OCI-LY1 (cell line): Measurements from ENCODE around the gene GBE1.

ENCODE experiments used
- H2AFZ ChIP-seq: fragments of 200-600 bp; sonication (generic), shearing (Covaris generic); 2 replicates; pipeline ENCODE4 v1.6.0; 2014; ENCODE audit warnings: antibody characterized with exemption, mild to moderate bottlenecking, low read length
- H3F3A ChIP-seq: fragments of 200-600 bp; sonication (generic), shearing (Covaris generic); 2 replicates; pipeline ENCODE4 v1.6.0; 2014; ENCODE audit warnings: mild to moderate bottlenecking, antibody characterized with exemption, low read length, moderate library complexity; ENCODE audit not compliant: insufficient read depth
- H3K27ac ChIP-seq: fragments of 200-600 bp; sonication (generic); 2 replicates; pipeline ENCODE4 v1.5.1; 2014; ENCODE audit warnings: low read length, mixed run types, mild to moderate bottlenecking, low read depth; ENCODE audit not compliant: poor library complexity, severe bottlenecking
- H3K27me3 ChIP-seq: fragments of 200-600 bp; sonication (generic); 2 replicates; pipeline ENCODE4 v1.6.0; 2014; ENCODE audit warnings: antibody characterized with exemption, mild to moderate bottlenecking, low read length, moderate library complexity; ENCODE audit not compliant: insufficient read depth
- H3K36me3 ChIP-seq: fragments of 200-600 bp; sonication (generic); 2 replicates; pipeline ENCODE4 v1.6.1; 2014; ENCODE audit warnings: mild to moderate bottlenecking, antibody characterized with exemption, low read length, moderate library complexity, mixed read lengths; ENCODE audit not compliant: insufficient read depth
- H3K4me1 ChIP-seq: fragments of 200-600 bp; sonication (generic); 2 replicates; pipeline ENCODE4 v1.5.1; 2014; ENCODE audit warnings: mild to moderate bottlenecking, low read length, moderate library complexity; ENCODE audit not compliant: insufficient read depth, severe bottlenecking
- H3K4me2 ChIP-seq: fragments of 200-600 bp; sonication (generic), shearing (Covaris generic); 2 replicates; pipeline ENCODE4 v1.6.1; 2014; ENCODE audit warnings: low read length
- H3K4me3 ChIP-seq: fragments of 200-600 bp; sonication (generic); 2 replicates; pipeline ENCODE4 v1.5.1; 2014; ENCODE audit warnings: low read length, low read depth, mild to moderate bottlenecking, mixed read lengths; ENCODE audit not compliant: poor library complexity, severe bottlenecking
- H3K79me2 ChIP-seq: fragments of 200-600 bp; shearing (Covaris generic); 2 replicates; pipeline ENCODE4 v1.6.1; 2016; ENCODE audit warnings: mixed run types, low read length, mixed read lengths; ENCODE audit not compliant: insufficient read depth
- H3K9ac ChIP-seq: fragments of 200-600 bp; sonication (generic), shearing (Covaris generic); 2 replicates; pipeline ENCODE4 v1.6.1; 2014; ENCODE audit warnings: mild to moderate bottlenecking, low read length, mixed read lengths
- H3K9me2 ChIP-seq: fragments of 200-600 bp; sonication (generic), shearing (Covaris generic); 2 replicates; pipeline ENCODE4 v1.6.1; 2014; ENCODE audit warnings: low read depth, mild to moderate bottlenecking, low read length, mixed read lengths
- H3K9me3 ChIP-seq: fragments of 200-600 bp; shearing (Covaris generic); 2 replicates; pipeline ENCODE4 v1.6.1; 2014; ENCODE audit warnings: low read length, mixed read lengths
- H4K20me1 ChIP-seq: fragments of 200-600 bp; sonication (generic), shearing (Covaris generic); 2 replicates; pipeline ENCODE4 v1.6.0; 2016; ENCODE audit warnings: mild to moderate bottlenecking, low read length; ENCODE audit not compliant: insufficient read depth
- CTCF ChIP-seq: fragments of 200-600 bp; sonication (generic), shearing (Covaris generic); IDR thresholded peaks from 2 replicates; pipeline ENCODE4 v1.5.1; 2017; ENCODE audit warnings: mild to moderate bottlenecking, antibody characterized with exemption, low read length, moderate library complexity, mixed read lengths
- EZH2 ChIP-seq: fragments of 200-600 bp; sonication (generic), shearing (Covaris generic); IDR thresholded peaks from 2 replicates; pipeline ENCODE4 v1.8.0; 2017; ENCODE audit warnings: borderline replicate concordance, mixed run types, mild to moderate bottlenecking, antibody characterized with exemption, low read length, moderate library complexity, mixed read lengths

The GBE1 gene

GRCh38 chr3:81663114-81663513 lies 98.3 kb downstream of the GBE1 start:
- no peaks in the 10 kb centered on the region for H3K9me3 ChIP-seq
- no peaks in the 10 kb centered on the region for H3K36me3 ChIP-seq
- H4K20me1 ChIP-seq, result no peaks in the 10 kb centered on the region
- H3K9me2 ChIP-seq, result no peaks in the 10 kb centered on the region
- no peak for TF ChIP-seq CTCF
- TF ChIP-seq EZH2, result no peak
- H3K27ac ChIP-seq, result no peak overlapping the region
- no peak overlapping the region for H2AFZ ChIP-seq
- no peak overlapping the region for H3K9ac ChIP-seq
- no peak overlapping the region for H3K4me2 ChIP-seq
- no peaks in the 10 kb centered on the region for H3K4me1 ChIP-seq
- H3K79me2 ChIP-seq, result no peaks in the 10 kb centered on the region
- H3K4me3 ChIP-seq, result no peak overlapping the region
- H3F3A ChIP-seq, result no peaks in the 10 kb centered on the region
- H3K27me3 ChIP-seq, result no peaks in the 10 kb centered on the region

GRCh38 chr3:81660036-81660435 lies 101.4 kb downstream of the GBE1 start:
- Histone ChIP-seq H4K20me1 (no peaks in the 10 kb centered on the region), H3K79me2 (no peaks in the 10 kb centered on the region), H3K27me3 (no peaks in the 10 kb centered on the region), H3F3A (no peaks in the 10 kb centered on the region), H2AFZ (no peak overlapping the region), H3K9me3 (no peaks in the 10 kb centered on the region), H3K4me3 (no peak overlapping the region), H3K4me1 (no peaks in the 10 kb centered on the region), H3K4me2 (no peak overlapping the region), H3K27ac (no peak overlapping the region), H3K9me2 (no peaks in the 10 kb centered on the region), H3K36me3 (no peaks in the 10 kb centered on the region), H3K9ac (no peak overlapping the region)
- no peak for TF ChIP-seq CTCF
- no peak for TF ChIP-seq EZH2

- H4K20me1 ChIP-seq, result no peaks in the 10 kb centered on the region
- no peak overlapping the region for H3K4me2 ChIP-seq
- no peaks in the 10 kb centered on the region for H3F3A ChIP-seq
- H3K79me2 ChIP-seq, result no peaks in the 10 kb centered on the region
- no peaks in the 10 kb centered on the region for H3K36me3 ChIP-seq
- H3K27me3 ChIP-seq, result no peaks in the 10 kb centered on the region
- H3K9me3 ChIP-seq, result no peaks in the 10 kb centered on the region
- no peak overlapping the region for H3K27ac ChIP-seq
- H3K4me1 ChIP-seq, result no peaks in the 10 kb centered on the region
- H3K9me2 ChIP-seq, result no peaks in the 10 kb centered on the region
- H3K9ac ChIP-seq, result no peak overlapping the region
- TF ChIP-seq EZH2 (no peak), CTCF (no peak)
- H3K4me3 ChIP-seq, result no peak overlapping the region
- no peak overlapping the region for H2AFZ ChIP-seq
Measured at GRCh38 chr3:81658322-81658997, 103.0 kb downstream of the GBE1 start.
